ENCODE data around the gene PAOX.
"Not testable (repeated sequence)": the region's sequence is repeated elsewhere in the genome, so short reads cannot be mapped to it uniquely, and the experiment has no call there.

Gene PAOX

DNA sequence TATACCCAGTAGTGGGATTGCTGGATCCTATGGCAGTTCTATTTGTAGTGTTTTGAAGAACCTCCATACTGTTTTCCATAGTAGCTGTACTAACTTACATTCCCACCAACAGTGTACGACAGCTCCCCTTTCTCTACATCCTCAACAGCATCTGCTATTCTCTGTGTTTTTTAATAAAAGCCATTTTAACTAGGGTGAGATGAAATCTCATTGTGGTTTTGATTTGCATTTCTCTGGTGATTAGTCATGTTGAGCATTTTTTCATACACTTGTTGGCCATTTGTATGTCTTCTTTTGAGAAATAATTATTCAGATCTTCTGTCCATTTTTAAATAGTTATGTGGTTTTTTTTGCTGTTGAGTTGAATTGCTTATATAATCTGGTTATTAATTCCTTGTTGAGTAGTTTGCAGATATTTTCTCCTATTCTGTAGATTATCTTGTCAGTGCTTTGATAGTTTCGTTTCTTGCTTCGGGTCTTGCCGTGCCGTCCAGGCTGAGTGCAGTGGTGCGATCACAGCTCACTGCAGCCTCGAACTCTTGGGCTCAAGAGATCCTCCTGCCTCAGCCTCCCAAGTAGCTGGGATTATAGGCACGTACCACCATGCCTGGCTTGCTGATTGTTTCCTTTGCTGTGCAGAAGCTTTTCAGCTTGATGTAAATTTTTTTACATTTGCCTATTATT, 26.9 kb downstream of the PAOX start:
- DNase-seq (ENCODE audit: low read depth in 2 of 2), result no peak

GRCh38 chr10:133411523-133412380, 32.7 kb downstream of the PAOX start:
- no peak for DNase-seq (ENCODE audit: low read depth in 2 of 2)

GRCh38 chr10:133412381-133412711, 33.3 kb downstream of the PAOX start:
- no peak for DNase-seq (ENCODE audit: low read depth in 2 of 2)

- DNase-seq (ENCODE audit: low read depth in 2 of 2), result not testable (repeated sequence)
Observed at GRCh38 chr10:133414401-133414800, 35.3 kb downstream of the PAOX start.

GRCh38 chr10:133415752-133416151, 36.7 kb downstream of the PAOX start:
- no peak for DNase-seq (ENCODE audit: low read depth in 2 of 2)

DNA sequence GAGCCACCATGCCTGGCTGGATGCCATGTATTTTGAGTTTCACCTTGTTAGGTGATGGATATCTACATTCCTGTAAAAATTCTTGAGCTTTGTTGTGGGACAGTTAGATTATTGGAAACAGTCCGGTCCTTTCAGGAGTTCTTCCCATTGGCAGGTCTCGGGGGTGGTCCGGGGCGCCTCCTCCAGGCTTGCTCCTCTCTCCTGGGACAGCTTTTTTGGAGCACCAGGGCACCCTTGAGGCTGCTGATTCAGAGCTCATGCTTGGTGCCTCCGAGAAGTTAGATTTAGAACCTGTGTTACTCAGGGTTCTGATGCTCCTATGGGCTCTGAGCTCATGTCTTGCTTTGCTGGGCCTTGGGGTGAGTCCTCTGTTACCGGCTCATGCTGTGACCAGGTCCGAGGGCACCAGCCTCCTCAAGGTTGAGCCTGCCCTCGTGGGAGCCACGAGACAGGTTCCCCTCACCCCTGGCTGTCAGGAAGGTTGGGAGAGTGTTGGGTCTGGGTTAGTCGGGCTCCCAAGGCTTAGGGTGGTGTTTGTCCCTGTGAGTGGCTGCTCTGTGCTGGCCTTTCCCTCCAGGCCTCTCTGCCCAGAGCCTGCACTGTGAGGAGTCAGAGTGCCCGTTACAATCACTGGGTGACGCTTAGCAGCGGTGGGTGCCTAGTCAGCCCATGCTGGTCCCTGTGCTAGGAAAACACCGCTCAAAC, 39.4 kb downstream of the PAOX start:
- no peak for DNase-seq (ENCODE audit: low read depth in 2 of 2)

- DNase-seq (ENCODE audit: low read depth in 2 of 2), result no peak
Observed at GRCh38 chr10:133419211-133419950, 40.3 kb downstream of the PAOX start.

GRCh38 chr10:133420028-133420427, 41.0 kb downstream of the PAOX start:
- DNase-seq (ENCODE audit: low read depth in 2 of 2), result no peak

DNA sequence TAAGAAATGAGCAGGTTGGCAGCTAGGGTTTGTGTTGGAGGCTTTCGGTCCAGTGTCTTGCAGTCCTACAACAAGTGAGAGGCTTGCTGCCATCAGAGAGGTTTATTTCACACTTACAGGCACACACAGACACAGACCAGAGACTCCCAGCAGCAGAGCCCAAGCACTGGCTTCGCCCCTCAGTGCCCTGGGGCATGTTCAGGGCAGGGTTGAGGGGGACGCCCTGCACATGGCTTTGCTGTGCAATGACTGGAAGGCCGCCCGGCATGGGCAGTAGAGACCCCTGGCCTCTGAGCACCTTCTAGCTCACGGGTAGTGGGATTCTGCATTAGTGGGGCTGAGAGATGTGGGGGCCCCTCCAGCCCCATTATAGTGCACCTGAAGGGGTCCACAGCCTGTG, 41.5 kb downstream of the PAOX start:
- DNase-seq (ENCODE audit: low read depth in 2 of 2), result no peak

DNA sequence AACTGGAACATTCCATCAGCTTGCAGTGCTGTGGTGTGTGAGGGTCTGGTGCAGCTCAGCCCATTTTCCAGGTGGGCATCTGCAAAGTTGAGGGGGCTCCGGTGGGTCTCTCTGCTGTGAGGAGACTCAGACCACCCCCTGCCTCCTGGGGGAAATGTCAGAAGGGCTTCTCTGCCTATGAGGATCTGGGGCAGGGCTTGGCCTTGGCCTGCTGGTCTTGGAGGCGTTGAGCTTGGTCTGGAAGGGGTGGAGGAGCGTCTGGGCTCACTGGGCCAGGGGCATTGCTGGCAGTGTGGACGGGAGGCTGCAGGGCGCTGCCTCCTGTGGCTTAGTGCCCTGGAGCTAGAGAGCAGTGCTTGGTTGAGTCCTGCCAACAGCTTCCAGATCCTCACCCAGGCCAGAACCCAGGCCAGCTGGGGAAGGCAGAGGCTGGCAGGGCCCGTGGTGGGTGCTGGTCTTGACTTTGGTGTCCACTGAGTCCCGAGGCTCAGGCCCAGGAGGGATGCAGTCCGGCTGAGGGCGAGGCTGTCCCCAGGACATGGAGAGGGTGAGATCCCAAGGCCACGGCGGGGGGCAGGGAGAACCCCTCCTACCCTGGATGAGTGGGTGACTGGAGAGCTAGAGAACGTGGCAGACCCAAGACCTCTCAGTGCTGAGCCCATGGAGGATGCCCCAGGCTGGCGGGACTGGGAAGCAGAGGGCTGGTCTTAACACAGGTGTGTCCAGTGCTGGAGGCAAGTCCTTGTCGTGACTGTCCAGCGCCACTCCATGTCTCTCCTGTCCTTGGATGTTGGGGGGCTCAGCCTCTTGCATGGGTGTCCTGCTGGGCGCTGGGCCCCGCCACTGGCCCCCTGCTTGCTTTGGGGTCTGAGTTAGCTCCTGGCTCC, 42.5 kb downstream of the PAOX start:
- no peak for DNase-seq (ENCODE audit: low read depth in 2 of 2)

GRCh38 chr10:133422223-133422806, 43.3 kb downstream of the PAOX start:
- DNase-seq (ENCODE audit: low read depth in 2 of 2), result no peak

DNA sequence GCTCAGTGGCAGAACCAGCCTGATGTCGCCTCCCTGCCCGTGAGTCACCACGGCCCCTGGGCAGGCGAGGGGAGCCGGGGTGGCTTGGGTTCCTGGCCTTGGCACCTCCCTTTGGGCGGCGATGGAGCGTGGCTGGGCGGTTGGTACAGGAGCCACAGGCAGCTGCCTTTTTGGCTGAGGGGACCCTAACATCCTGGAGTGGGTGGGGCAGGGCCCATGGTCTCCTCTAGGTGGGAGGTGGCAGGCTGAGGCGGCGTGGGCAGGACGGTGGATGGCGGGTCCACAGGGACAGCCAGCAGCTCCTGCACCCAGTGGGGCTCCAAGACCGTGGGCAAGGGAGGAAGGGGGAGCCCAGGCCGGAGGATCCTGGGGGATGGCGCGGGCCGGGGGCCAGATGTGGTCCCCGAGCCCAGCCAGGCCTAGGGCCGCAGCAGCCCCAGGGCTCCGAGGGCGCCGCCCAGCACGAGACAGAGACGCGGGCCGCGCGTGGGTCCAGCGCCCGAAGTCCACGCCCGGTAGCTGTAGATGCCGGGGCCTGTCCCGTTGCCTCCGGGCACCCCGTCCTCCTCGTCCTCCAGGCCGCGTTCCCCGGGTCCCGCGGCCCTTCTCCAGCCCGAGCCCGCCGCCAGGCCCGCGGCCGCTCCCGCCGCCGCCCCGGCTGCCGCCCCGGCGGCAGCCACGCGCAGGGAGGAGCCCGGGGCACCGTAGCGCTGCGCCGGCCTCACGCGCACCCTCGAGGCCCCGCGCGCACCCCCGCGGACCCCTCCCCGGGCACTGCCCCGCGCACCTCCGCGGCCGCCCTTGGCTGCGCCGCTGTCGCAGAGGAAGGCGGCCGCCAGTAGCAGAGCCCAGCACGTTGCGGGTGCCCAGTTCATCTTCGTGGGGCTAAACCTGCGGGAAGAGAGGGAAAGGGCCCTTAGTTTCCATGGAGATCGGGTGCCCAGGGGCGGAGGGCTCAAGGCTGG, 44.0 kb downstream of the PAOX start:
- DNase-seq (ENCODE audit: low read depth in 2 of 2), result no peak

- DNase-seq (ENCODE audit: low read depth in 2 of 2), result not testable (repeated sequence)
Observed at GRCh38 chr10:133424102-133424501, 45.0 kb downstream of the PAOX start.

- not testable (repeated sequence) for DNase-seq (ENCODE audit: low read depth in 2 of 2)
Observed at GRCh38 chr10:133424601-133425000, 45.5 kb downstream of the PAOX start, which contains the start of gene SPRN. SPRN (minus strand) TSS chr10:133424625; CDS start chr10:133423681, 944 bp downstream.

DNA sequence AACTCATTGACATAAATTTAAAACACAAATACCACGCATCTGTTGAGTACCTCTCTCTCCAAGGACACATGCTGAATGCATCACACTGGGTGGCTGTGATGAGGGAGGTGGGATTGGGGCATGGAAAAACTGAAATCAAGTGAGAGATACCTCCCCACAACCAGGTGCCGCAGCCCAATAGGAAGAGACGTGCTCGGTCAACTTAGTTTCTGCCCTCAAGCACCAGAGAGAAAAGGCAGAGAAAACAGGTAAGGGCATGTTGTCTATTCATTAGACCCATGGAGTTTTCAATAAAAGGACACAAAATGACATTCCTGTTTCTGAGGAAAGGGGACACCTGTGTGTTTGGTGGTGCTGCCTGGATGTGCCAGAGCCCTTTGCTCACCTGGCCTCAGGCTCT, 50.5 kb downstream of the PAOX start:
- not testable (repeated sequence) for DNase-seq (ENCODE audit: low read depth in 2 of 2)

GRCh38 chr10:133431888-133432613, 53.0 kb downstream of the PAOX start:
- DNase-seq (ENCODE audit: low read depth in 2 of 2), result not testable (repeated sequence)

- not testable (repeated sequence) for DNase-seq (ENCODE audit: low read depth in 2 of 2)
Observed at GRCh38 chr10:133432789-133433188, 53.7 kb downstream of the PAOX start.

DNA sequence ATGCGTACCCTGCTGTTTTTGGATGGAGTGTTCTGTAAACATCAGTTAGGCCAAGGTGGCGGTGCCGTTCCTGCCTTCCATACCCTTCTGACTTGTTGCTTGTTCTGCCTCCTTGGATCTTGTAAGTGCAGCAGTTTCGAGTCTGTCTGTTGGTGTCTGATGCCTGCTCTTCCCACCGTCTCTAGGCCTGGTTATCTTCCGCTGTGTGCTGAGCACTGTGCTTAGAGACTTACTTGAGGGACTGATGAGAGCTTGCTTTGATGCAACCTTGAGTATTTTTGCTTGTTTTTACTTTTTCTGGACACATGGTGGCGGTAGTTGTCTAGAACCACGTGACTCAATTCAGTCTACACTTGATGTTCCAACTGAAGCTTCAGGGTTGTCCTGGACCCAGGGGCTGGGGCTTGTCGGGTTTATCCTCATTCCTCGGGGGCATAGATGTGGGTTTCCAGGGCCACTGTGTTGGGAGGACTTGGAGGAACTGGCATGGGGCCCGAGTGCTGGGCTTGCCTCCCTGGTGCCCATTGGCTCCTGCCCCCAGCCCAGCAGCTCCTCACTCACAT, 59.7 kb downstream of the PAOX start:
- no peak for DNase-seq (ENCODE audit: low read depth in 2 of 2)
